GM21515 (cell line): Measurements from ENCODE around the gene ACAA1.
"Not testable (repeated sequence)": the region's sequence is repeated elsewhere in the genome, so short reads cannot be mapped to it uniquely, and the experiment has no call there.

Source experiments
- ATAC-seq: cut with Tn5 transposase; IDR thresholded peaks from one replicate; pipeline ENCODE4 v1.9.1; 2021; ENCODE audit not compliant: unreplicated experiment

The ACAA1 gene

GRCh38 chr3:38107911-38108648 lies 28.8 kb downstream of the ACAA1 start:
- no peak for ATAC-seq

DNA sequence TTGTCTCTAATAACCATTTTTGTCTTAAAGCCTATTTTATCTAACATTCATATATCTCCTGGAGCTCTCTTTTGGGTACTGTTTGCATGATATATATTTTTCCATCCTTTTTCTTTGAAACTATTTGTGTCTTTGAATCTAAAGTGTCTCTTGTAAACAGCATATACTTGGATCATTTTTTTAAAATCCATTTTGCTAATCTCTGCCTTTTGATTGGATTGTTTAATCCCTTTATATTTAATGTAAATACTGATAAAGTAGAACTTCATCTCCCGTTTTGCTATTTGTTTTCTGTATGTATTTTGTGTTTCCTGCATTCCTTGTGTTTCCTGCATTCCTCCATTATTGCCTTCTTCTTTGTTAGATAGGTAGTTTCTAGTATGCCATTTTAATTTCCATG lies 31.4 kb downstream of the ACAA1 start:
- ATAC-seq, result no peak

DNA sequence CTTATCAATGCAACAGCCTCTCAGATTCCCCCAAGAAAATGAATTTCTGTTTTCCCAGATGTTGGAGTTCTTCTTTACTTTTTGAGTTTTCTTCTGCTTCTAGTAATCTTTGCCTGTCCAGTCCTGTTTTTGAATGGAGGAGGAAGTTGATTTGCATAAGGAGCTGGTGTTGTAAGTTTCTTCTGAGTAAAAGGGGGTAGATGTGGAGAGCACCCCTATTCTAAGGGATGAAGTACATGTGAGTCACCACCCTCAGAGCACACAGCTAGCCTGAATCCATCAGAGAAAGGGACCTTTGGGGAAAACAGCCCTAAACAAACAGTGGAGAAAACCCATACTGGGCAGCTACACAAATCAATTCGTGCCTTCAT lies 34.5 kb downstream of the ACAA1 start:
- no peak for ATAC-seq

DNA sequence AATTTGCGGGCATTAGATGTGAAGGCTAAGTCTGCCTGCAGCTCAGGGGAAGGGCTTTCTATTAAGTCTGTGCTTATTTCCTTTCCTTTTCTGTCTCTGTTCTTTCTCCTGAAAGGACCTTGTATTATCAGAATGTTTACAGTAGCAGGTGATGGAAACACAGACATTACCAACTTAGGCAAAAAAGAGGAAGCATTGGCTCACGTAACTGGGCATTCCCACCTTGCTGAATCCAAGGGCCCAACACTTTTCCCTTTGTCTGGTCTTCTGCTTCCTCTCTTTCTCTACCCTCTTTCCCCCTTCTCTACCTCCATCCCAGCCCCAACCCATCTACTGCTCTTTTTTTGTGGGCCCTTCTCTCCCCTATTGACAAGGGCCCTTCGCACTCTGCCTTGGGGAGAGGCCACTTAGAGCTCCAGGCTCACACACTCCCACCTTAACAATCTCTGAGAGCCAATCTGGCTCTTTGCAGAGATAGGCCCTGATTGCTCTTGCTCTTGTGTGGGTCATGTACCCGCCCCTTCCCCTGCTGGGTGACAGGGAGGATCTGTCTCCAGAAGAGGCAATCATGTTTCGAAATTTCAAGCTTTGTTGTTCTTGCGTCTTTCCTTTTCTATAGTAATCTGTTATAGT lies 35.0 kb downstream of the ACAA1 start:
- no peak for ATAC-seq

DNA sequence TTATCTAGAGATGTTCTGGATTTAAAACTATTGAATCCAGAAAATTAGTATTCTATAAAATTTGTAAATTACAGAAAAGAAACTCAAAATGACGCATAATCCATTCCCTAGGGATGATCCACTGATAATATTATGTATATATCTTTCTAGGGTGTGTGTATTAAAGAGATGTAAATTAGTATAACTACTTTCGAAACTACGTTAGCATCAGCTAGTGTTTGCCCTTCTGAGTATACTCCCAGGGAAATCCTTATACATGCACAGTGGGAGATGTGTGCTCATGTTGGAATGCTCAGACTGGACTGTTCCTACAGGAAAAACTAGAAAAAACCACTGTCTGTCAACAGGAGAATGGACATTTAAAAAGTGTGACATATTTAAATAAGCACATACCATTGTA lies 36.4 kb downstream of the ACAA1 start:
- no peak for ATAC-seq

GRCh38 chr3:38099518-38099917 lies 37.4 kb downstream of the ACAA1 start:
- no peak for ATAC-seq

DNA sequence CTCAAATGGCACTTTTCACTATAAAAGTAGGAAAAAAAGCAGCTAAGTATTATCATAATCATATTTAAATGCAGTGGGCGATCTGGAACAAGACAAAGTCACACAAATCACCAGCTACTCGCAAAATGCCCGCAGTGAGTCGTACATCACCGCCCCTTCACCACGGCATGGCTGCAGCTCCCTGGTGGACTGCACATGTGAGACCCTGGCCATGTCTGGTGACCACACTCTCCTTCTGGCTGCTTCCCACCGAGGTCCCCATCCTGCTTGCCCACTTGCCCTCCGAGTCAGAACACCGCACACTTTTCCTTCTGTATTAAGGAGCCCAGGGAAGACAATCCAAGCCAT lies 38.6 kb downstream of the ACAA1 start:
- no peak for ATAC-seq

DNA sequence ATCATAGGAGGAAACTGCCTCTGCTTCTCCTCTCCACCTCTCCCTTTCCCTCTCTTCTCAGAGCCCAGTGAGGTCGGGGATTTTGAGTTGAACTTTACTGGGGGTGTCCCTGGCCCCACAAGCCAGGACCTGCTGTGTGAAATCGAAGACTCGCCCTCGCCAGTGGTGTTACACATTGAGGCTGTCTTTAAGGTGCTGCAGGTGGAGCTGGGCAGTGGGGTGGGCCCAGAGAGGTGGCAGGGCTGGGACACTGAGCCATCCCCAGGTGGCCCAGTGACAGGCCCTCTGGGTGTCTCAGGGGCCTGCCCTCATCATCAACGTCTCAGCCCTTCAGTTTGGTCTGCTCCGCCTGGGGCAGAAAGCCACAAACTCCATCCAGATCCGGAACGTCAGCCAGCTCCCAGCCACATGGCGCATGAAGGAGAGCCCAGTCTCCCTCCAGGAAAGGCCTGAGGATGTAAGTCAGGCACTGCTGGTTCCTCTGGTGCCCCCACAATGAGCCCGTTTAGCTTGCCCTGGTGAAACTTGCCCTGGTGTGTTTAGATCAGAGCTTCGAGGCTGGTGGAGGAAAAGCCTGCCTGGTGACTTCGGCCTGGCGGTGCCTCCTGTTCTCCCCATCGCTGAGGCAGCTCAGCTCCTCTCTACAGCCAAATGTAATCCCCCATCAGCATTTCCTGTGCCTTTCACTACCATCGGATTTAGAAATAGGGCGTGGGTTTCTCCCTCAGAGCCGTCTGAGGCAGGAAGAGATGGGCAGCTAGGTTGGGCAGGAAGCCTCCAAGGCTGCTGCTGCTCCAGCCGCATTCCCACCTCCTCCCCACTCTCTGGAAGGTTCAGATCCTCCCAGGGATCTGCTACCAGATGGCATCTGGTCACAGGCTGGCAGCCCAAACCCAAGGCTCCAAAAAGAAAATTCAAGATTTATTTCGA lies 39.2 kb downstream of the ACAA1 start:
- no peak for ATAC-seq

DNA sequence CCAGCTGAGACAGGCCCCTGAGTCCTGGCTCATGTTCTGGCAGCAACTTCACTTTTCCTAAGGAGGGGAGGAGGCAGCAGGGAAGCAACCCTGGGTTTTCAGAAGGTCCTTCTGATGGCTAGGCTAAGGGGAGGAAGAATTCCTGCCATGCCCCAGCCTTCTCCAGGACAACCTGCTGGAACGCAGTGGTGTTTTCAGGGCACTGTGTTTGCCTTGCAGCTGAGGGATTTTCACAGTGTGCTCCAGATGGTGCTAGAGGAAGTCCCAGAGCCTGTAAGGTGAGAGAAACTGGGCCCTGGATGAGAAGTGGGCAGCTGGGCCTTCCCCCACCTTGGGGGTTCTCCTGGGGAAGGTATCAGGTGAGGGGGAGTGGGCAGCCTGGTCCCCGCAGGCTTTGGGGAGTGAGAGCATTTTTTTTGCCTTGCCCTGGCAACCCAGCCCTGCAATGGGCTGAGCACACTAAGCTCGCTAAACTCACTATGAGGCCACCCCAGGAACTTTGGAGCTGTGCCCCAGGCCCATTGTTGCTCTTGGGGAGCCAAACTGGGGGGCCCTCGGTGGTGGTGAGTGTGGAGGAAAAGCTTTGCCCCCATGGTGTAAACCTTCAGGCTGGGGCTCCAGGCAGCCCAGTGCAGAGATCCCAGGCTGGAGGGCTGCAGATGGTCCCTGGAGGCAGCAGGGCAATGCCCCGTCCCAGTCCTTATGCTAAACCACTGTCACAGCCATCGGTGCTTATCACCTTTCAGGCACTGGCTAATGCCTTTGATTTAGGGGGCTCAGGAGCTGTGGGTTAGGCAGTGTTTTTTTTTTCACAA lies 41.1 kb downstream of the ACAA1 start:
- no peak for ATAC-seq

DNA sequence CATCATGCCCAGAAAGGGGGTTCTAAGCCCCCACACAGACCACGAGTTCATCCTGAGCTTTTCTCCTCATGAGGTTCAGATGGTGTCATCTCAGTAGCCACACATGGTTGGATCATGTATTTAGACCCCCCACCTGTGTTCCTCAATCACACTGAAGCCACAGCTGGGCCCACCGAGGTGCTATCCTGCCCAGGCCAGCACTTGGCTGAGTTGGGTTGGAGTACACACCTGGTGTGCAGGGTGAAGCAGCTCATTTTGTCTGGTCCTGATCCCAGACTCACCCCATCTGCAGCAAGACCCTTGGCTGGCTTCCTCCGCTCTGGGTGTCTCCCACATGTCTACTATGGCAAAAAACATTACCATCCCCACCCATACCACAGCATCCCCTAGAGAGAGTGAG lies 41.9 kb downstream of the ACAA1 start:
- ATAC-seq, result no peak

- ATAC-seq, result no peak
Observed at GRCh38 chr3:38090453-38090852, 46.5 kb downstream of the ACAA1 start.

GRCh38 chr3:38089163-38089562 lies 47.8 kb downstream of the ACAA1 start:
- ATAC-seq, result no peak

DNA sequence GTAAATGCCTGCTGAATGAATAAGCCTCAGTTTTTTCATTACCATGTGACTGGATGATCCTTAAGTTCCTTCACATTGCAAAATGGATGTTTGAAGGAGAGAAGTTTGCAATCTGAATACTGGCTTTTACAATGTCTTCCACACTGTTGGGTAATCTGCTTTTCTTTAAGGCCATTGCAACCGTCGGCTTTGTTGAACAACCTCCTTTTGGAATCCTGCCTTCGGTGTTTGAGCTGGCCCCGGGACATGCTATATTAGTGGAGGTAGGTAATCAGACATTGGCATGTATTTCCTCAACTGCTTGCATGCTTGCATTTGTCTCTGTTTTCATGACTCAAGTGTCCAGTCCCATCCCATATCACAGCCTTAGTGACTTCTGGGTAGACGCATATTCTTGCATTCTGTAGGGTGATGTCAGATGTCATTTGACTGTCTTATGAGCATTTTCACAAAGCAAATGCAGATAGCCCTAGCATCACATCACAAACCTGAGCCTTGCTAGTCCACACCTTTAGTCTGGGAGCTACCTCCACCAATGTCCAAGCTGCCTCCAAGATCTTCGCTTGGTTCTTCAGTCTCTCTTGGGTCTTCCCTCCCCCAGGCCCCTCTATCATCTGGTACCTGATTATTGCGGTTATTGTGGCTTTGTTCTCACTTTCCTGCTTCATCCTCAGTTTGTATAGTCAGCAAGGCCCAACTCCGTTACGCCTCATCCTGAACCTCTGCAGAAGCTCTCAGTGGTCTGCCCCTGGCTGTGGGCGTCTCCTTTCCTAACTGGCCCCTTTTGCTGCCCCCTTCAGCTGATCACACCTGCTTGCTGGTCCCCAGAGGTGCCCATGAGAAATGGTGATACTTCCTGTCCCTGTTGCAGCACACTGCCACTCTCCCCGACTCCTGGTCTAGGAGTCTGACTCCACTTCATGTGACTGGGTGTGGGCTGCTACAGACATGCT lies 48.5 kb downstream of the ACAA1 start:
- ATAC-seq, result no peak

DNA sequence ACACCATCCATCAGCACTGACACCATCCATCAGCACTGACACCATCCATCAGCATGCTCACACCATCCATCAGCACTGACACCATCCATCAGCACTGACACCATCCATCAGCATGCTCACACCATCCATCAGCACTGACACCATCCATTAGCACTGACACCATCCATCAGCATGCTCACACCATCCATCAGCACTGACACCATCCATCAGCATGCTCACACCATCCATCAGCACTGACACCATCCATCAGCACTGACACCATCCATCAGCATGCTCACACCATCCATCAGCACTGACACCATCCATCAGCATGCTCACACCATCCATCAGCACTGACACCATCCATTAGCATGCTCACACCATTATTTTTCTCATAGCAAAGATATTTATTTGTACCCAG lies 49.6 kb downstream of the ACAA1 start:
- not testable (repeated sequence) for ATAC-seq

DNA sequence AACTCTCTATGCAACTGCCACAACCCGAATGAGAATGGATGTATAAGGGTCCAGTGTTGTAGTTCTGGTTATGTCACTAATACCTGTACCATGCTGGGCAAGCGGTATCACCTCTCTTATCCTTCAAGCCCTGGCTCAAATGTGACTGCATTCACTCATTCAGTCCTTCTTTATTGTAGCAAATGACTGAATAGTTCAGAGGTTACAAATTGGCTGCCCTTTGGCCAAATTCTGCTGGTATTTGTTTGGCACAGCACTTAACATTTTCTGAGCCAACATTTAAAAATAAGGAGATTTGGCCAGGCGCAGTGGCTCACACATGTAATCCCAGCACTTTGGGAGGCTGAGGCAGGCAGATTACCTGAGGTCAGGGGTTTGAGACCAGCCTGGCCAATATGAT lies 50.4 kb downstream of the ACAA1 start:
- no peak for ATAC-seq

DNA sequence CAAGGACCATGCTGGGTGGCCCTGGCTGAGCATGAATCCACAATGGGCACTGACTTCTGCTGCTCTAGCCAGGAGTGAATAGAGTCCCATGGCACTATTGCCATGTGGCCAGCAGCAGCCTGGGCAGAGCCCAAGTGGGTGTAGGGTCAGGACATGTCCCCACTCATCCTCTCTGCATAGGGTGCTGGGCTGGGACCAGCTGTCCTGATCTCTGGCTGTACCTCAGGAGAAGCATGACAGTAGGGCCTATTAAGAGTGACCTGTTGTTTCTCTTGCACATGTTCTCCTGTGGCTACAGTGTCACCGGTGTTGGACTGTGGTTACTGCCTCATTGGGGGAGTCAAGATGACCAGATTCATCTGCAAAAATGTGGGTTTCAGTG lies 51.0 kb downstream of the ACAA1 start:
- ATAC-seq, result no peak

DNA sequence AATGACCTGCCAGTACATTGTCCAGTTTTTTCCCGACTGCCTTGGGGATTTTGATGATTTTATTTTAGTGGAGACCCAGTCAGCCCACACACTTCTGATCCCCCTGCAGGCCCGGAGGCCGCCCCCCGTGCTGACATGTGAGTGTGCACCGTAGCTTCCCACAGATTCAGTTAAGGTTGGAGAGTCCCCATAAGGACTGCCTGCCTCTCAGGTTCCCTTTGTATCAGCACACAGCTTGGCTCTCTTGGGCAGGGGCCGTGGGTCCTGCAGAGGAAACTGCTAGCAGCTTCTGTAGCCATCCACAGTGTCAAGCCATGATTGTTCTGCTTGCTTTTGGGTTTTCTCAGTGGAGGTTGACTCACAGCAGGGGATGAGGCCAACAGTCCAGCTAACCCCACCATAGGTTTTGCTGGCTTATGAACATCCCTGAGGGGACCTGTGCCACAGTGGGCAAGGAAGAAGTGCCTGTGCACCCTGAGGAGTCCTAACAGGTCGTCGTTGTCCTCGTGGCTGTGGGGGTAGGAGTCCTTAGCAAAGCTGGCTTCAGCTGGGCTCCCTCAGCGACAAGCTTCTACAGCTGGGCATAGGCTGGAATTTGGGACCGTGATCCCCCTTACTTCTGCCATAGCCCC lies 51.5 kb downstream of the ACAA1 start:
- ATAC-seq, result no peak

- ATAC-seq, result peak; percentile 73
Observed at GRCh38 chr3:38084334-38085310, 52.3 kb downstream of the ACAA1 start.
